ENCODE data around the gene TMEM72. TPM values are rescaled to one million over a fixed set of nuclear protein-coding genes. Genes with fewer than 3 reads are reported as not detected.

The TMEM72 gene
- total RNA-seq, 1 donor from 2014 or later: not detected

- H3K4me3 ChIP-seq (ENCODE audit: low read depth, low read length): no peak overlapping the region
- TF ChIP-seq CTCF (conservative IDR thresholded peaks at IDR 0.05; ENCODE audit: low read depth, low read length): no peak
- no peak for DNase-seq (ENCODE audit: low read depth)
Observed at GRCh38 chr10:44880090-44880715, 30.9 kb upstream of the TMEM72 start.

GRCh38 chr10:44881649-44882048 lies 29.5 kb upstream of the TMEM72 start:
- no peak for TF ChIP-seq CTCF (conservative IDR thresholded peaks at IDR 0.05; ENCODE audit: low read depth, low read length)
- DNase-seq (ENCODE audit: low read depth): no peak
- H3K4me3 ChIP-seq (ENCODE audit: low read depth, low read length): no peak overlapping the region

DNA sequence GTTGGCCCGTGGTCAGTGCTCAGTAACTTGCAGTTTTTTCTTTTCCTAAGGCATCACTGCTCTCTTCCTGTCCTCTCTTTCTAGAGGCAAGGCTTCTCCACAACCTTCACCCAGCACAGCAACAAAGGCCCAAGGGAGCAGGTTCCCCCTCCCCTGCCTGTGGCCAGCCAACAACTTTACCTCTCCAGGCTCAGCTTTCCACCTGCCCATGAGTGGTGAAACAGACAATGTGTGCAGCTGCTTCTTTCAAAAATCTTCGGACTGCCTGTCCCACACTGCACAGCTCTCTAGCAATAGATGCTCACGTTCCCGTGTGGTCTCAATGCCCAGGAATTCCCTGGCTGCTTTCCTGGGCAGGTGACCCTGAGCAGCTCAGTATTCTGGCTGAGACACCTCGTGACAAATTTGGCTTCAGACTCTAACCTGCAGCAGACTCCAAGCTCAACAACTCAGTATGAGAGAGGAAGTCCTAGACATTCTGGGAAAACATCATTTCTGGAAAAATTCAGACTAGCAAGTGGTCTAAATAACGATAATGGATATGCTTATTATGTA lies 28.9 kb upstream of the TMEM72 start:
- no peak overlapping the region for H3K4me3 ChIP-seq (ENCODE audit: low read depth, low read length)
- no peak for DNase-seq (ENCODE audit: low read depth)
- no peak for TF ChIP-seq CTCF (conservative IDR thresholded peaks at IDR 0.05; ENCODE audit: low read depth, low read length)

DNA sequence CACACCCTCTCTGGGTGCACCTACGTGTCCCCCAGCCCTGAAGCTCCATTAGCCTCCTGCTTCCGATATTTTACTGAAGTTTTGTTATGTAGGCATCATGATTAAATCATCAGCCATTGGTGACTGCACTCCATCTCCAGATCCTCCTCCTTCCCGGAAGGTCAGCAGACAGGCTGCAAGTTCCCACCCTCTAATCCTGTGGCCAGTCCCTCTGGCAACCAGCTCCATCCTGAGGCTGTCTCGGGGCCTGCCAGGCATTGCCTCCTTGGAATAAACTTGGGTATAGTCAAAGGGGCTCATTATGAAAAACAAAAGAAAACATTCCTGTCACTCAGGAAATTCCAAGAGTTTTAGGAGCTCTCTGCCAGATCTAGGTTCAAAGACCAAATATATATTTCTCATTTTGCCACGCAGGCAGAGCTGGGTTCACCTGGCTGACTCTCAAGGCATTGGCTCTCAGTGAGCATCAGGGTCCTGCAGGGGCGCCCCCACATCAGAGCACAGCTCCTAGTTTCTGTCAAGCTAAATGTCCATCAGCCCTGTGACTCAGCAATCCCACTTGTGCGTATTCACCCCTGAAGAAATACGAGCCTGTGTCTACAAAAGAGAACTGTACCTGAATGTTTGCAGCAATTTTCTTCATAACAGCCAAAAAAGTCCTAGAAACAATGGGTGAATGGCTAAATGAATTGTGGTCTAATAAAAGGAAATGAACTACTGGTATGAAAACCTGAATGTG lies 27.4 kb upstream of the TMEM72 start:
- no peak for DNase-seq (ENCODE audit: low read depth)
- TF ChIP-seq CTCF (conservative IDR thresholded peaks at IDR 0.05; ENCODE audit: low read depth, low read length): no peak
- no peak overlapping the region for H3K4me3 ChIP-seq (ENCODE audit: low read depth, low read length)

GRCh38 chr10:44885710-44886109 lies 25.4 kb upstream of the TMEM72 start:
- DNase-seq (ENCODE audit: low read depth): no peak
- H3K4me3 ChIP-seq (ENCODE audit: low read depth, low read length): no peak overlapping the region
- TF ChIP-seq CTCF (conservative IDR thresholded peaks at IDR 0.05; ENCODE audit: low read depth, low read length): no peak

DNA sequence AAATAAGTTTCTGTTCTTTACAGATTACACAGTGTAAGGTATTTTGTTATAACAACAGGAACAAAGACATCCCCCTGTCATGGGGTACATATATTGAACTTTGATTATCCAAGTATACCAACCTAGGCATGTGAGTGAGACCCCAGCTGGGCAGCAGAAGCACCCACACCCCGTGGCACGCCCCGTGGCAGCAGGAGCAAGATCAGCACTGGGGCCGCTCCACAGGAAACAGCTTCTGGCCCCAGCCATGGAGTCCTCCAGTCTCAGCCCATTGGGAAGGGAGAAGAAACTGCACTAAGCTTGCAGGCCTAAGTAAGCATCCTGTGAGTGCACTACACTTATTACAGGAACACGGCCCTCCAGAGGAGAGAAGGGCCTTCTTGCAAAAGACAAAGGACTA lies 24.2 kb upstream of the TMEM72 start:
- no peak for TF ChIP-seq CTCF (conservative IDR thresholded peaks at IDR 0.05; ENCODE audit: low read depth, low read length)
- no peak overlapping the region for H3K4me3 ChIP-seq (ENCODE audit: low read depth, low read length)
- no peak for DNase-seq (ENCODE audit: low read depth)
